Loucy (cell line): ENCODE data around the gene ASXL1.

Experiments used
- H2AFZ ChIP-seq: fragments of 200-600 bp; sonication (generic); 2 replicates; pipeline ENCODE4 v1.6.0; 2016; ENCODE audit warnings: antibody characterized with exemption, mild to moderate bottlenecking, low read length, moderate library complexity
- H3F3A ChIP-seq: fragments of 200-600 bp; 2 replicates; pipeline ENCODE4 v1.6.0; 2016; ENCODE audit warnings: antibody characterized with exemption, low read depth, mild to moderate bottlenecking
- H3K27me3 ChIP-seq: fragments of 200-600 bp; sonication (generic); 2 replicates; pipeline ENCODE4 v1.6.1; 2014; ENCODE audit warnings: low read length, mild to moderate bottlenecking; ENCODE audit not compliant: insufficient read depth, poor library complexity, severe bottlenecking
- H3K36me3 ChIP-seq: fragments of 200-600 bp; sonication (generic); 2 replicates; pipeline ENCODE4 v1.6.1; 2016; ENCODE audit warnings: low read length; ENCODE audit not compliant: insufficient read depth
- H3K4me1 ChIP-seq: fragments of 200-600 bp; sonication (generic); 2 replicates; pipeline ENCODE4 v1.5.1; 2014; ENCODE audit warnings: low read length, mild to moderate bottlenecking; ENCODE audit not compliant: insufficient read depth, poor library complexity, severe bottlenecking
- H3K4me2 ChIP-seq: fragments of 200-600 bp; sonication (generic); 2 replicates; pipeline ENCODE4 v1.6.0; 2014; ENCODE audit warnings: antibody characterized with exemption, low read length, low read depth, mild to moderate bottlenecking; ENCODE audit not compliant: poor library complexity, severe bottlenecking
- H3K4me3 ChIP-seq: fragments of 200-600 bp; sonication (generic); 2 replicates; pipeline ENCODE4 v1.5.1; 2014; ENCODE audit warnings: low read length, mild to moderate bottlenecking, mixed read lengths; ENCODE audit not compliant: poor library complexity, severe bottlenecking
- H3K79me2 ChIP-seq: fragments of 200-600 bp; sonication (generic); 2 replicates; pipeline ENCODE4 v1.6.1; 2014; ENCODE audit warnings: low read length; ENCODE audit not compliant: insufficient read depth
- H3K9ac ChIP-seq: fragments of 200-600 bp; sonication (generic); 2 replicates; pipeline ENCODE4 v1.6.0; 2014; ENCODE audit warnings: mild to moderate bottlenecking, low read depth, low read length, moderate library complexity; ENCODE audit not compliant: poor library complexity, severe bottlenecking
- H3K9me2 ChIP-seq: fragments of 200-600 bp; sonication (generic); replicated peaks from 2 replicates; pipeline ENCODE4 v1.6.1; 2016; ENCODE audit warnings: low read depth, low read length, mixed read lengths
- H3K9me3 ChIP-seq: fragments of 200-600 bp; sonication (generic); 2 replicates; pipeline ENCODE4 v1.6.1; 2014; ENCODE audit warnings: mild to moderate bottlenecking, antibody characterized with exemption, low read length, low read depth; ENCODE audit not compliant: insufficient read depth
- H4K20me1 ChIP-seq: fragments of 200-600 bp; sonication (generic); 2 replicates; pipeline ENCODE4 v1.6.0; 2014; ENCODE audit warnings: antibody characterized with exemption, low read length, mild to moderate bottlenecking; ENCODE audit not compliant: insufficient read depth, poor library complexity, severe bottlenecking
- CTCF ChIP-seq: fragments of 200-600 bp; sonication (generic); conservative IDR thresholded peaks from 2 replicates; pipeline ENCODE4 v1.5.1; 2014; ENCODE audit warnings: mild to moderate bottlenecking, antibody characterized with exemption, low read length
- EZH2phosphoT487 ChIP-seq: fragments of 200-600 bp; IDR thresholded peaks from 2 replicates; pipeline ENCODE4 v1.6.1; 2018; ENCODE audit warnings: antibody characterized with exemption, mild to moderate bottlenecking, moderate library complexity, borderline replicate concordance

Gene ASXL1

GRCh38 chr20:32453467-32454163, 95.5 kb downstream of the ASXL1 start:
- Histone ChIP-seq H3K27me3 (no peaks in the 10 kb centered on the region), H3K9me2 (no peaks in the 10 kb centered on the region), H4K20me1 (peaks cover 36% of the 10 kb centered on the region), H2AFZ (no peak overlapping the region), H3K79me2 (peaks cover 30% of the 10 kb centered on the region; the same call in 1 of the 2 replicates), H3F3A (no peaks in the 10 kb centered on the region), H3K4me3 (no peak overlapping the region), H3K9ac (no peak overlapping the region), H3K4me2 (no peak overlapping the region), H3K9me3 (no peaks in the 10 kb centered on the region), H3K36me3 (peaks cover 87% of the 10 kb centered on the region; the same call in 1 of the 2 replicates), H3K4me1 (peaks cover 9% of the 10 kb centered on the region)
- TF ChIP-seq EZH2phosphoT487 = no peak
- no peak for TF ChIP-seq CTCF

GRCh38 chr20:32454164-32455145, 96.3 kb downstream of the ASXL1 start:
- peaks cover 38% of the 10 kb centered on the region for H4K20me1 ChIP-seq
- peaks cover 9% of the 10 kb centered on the region for H3K4me1 ChIP-seq
- no peaks in the 10 kb centered on the region for H3K27me3 ChIP-seq
- no peaks in the 10 kb centered on the region for H3F3A ChIP-seq
- H3K9ac ChIP-seq = no peak overlapping the region
- H2AFZ ChIP-seq = no peak overlapping the region
- H3K4me3 ChIP-seq = no peak overlapping the region
- H3K9me3 ChIP-seq = no peaks in the 10 kb centered on the region
- H3K9me2 ChIP-seq = no peaks in the 10 kb centered on the region
- H3K36me3 ChIP-seq = peaks cover 85% of the 10 kb centered on the region; the same call in 1 of the 2 replicates
- no peak overlapping the region for H3K4me2 ChIP-seq
- H3K79me2 ChIP-seq = peaks cover 32% of the 10 kb centered on the region; the same call in 1 of the 2 replicates
- TF ChIP-seq CTCF (no peak), EZH2phosphoT487 (no peak)

GRCh38 chr20:32455171-32455900, 97.2 kb downstream of the ASXL1 start:
- peaks cover 38% of the 10 kb centered on the region for H4K20me1 ChIP-seq
- no peaks in the 10 kb centered on the region for H3F3A ChIP-seq
- no peak overlapping the region for H3K9ac ChIP-seq
- H3K4me3 ChIP-seq = no peak overlapping the region
- TF ChIP-seq CTCF (no peak), EZH2phosphoT487 (no peak)
- no peak overlapping the region for H2AFZ ChIP-seq
- peaks cover 9% of the 10 kb centered on the region for H3K4me1 ChIP-seq
- no peaks in the 10 kb centered on the region for H3K27me3 ChIP-seq
- H3K4me2 ChIP-seq = no peak overlapping the region
- no peaks in the 10 kb centered on the region for H3K9me3 ChIP-seq
- peaks cover 40% of the 10 kb centered on the region for H3K79me2 ChIP-seq
- peaks cover 85% of the 10 kb centered on the region; the same call in 1 of the 2 replicates for H3K36me3 ChIP-seq
- H3K9me2 ChIP-seq = no peaks in the 10 kb centered on the region
